Measurements from ENCODE around the gene FAM83F.

FAM83F gene

GRCh38 chr22:40044870-40045834, 50.4 kb downstream of the FAM83F start:
- Histone ChIP-seq H3K4me1 (ENCODE audit: control extremely low read depth in 1 of 4, control insufficient read depth in 4 of 4, insufficient read depth in 4 of 4, low read length in 3 of 4) (peaks cover 14 to 46% (median 44%) of the 10 kb centered on the region in 4 experiments), H3K27me3 (replicated peaks in 2 of 5; ENCODE audit: control insufficient read depth in 4 of 5, insufficient read depth in 5 of 5, low read length in 4 of 5) (no peaks in the 10 kb centered on the region), H3K36me3 (ENCODE audit: control insufficient read depth in 4 of 4, insufficient read depth in 4 of 4, low read length in 3 of 4) (no peaks in the 10 kb centered on the region), H3K9me3 (ENCODE audit: control extremely low read depth in 1 of 5, control insufficient read depth in 4 of 5, insufficient read depth in 2 of 5, low read depth in 1 of 5, low read length in 4 of 5) (no peaks in the 10 kb centered on the region), H3K4me3 (ENCODE audit: control insufficient read depth in 1 of 7, extremely low read depth in 1 of 7, insufficient read depth in 4 of 7, low read depth in 2 of 7, low read length in 6 of 7) (peak overlapping the region; percentile 75 to 98 (median 85)), H3K27ac (ENCODE audit: insufficient read depth in 1 of 2, low read depth in 1 of 2, low read length in 2 of 2, poor library complexity in 1 of 2, severe bottlenecking in 2 of 2) (peak overlapping the region; percentile 78 to 97)
- DNase-seq: peak; percentile 49 to 81 (median 70)
- ChIA-PET CTCF (interaction anchor here (0.8 to 1.3 kb wide), 6 partner anchors 11 to 502 kb away, joined by 3 to 5 read pairs (median 3); partner anchors contain the start of gene TNRC6B), POLR2A (interaction anchor here (0.6 to 2.1 kb wide), 4 partner anchors 9 to 43 kb away, joined by 3 to 10 read pairs (median 6); no protein-coding TSS in a partner anchor)
- WGBS (ENCODE audit: insufficient coverage): under 1% methylated on average over 69 of the region's 138 CpGs

- Histone ChIP-seq H3K36me3 (ENCODE audit: control insufficient read depth in 4 of 4, insufficient read depth in 4 of 4, low read length in 3 of 4) (no peaks in the 10 kb centered on the region), H3K27ac (ENCODE audit: insufficient read depth in 1 of 2, low read depth in 1 of 2, low read length in 2 of 2, poor library complexity in 1 of 2, severe bottlenecking in 2 of 2) (peak overlapping the region; percentile 75 to 89), H3K27me3 (replicated peaks in 2 of 5; ENCODE audit: control insufficient read depth in 4 of 5, insufficient read depth in 5 of 5, low read length in 4 of 5) (no peaks in the 10 kb centered on the region), H3K9me3 (ENCODE audit: control extremely low read depth in 1 of 5, control insufficient read depth in 4 of 5, insufficient read depth in 2 of 5, low read depth in 1 of 5, low read length in 4 of 5) (no peaks in the 10 kb centered on the region), H3K4me1 (ENCODE audit: control extremely low read depth in 1 of 4, control insufficient read depth in 4 of 4, insufficient read depth in 4 of 4, low read length in 3 of 4) (peaks cover 18 to 46% (median 43%) of the 10 kb centered on the region in 4 experiments), H3K4me3 (ENCODE audit: control insufficient read depth in 1 of 7, extremely low read depth in 1 of 7, insufficient read depth in 4 of 7, low read depth in 2 of 7, low read length in 6 of 7) (peak overlapping the region in 6 of 7 experiments; percentile 75 to 91 (median 84))
- DNase-seq: no peak
- ChIA-PET POLR2A (no interaction called here), CTCF (interaction anchor here (0.9 to 1.1 kb wide), 2 partner anchors 10 to 16 kb away, joined by 3 to 4 read pairs; no protein-coding TSS in a partner anchor)
- 100% methylated on average over 1 of the region's 9 CpGs for WGBS (ENCODE audit: insufficient coverage)
Measured at GRCh38 chr22:40046126-40046525, 51.4 kb downstream of the FAM83F start.

- ChIA-PET POLR2A (no interaction called here), CTCF (interaction anchor here (1.2 to 1.8 kb wide), 3 partner anchors 11 to 299 kb away, joined by 3 to 5 read pairs (median 3); no protein-coding TSS in a partner anchor)
- H3K27ac ChIP-seq (ENCODE audit: insufficient read depth in 1 of 2, low read depth in 1 of 2, low read length in 2 of 2, poor library complexity in 1 of 2, severe bottlenecking in 2 of 2): peak overlapping the region in 1 of 2 experiments; percentile 51
- no peaks in the 10 kb centered on the region for H3K9me3 ChIP-seq (ENCODE audit: control extremely low read depth in 1 of 5, control insufficient read depth in 4 of 5, insufficient read depth in 2 of 5, low read depth in 1 of 5, low read length in 4 of 5)
- DNase-seq: peak; percentile 34 to 72 (median 65)
- H3K4me3 ChIP-seq (ENCODE audit: control insufficient read depth in 1 of 7, extremely low read depth in 1 of 7, insufficient read depth in 4 of 7, low read depth in 2 of 7, low read length in 6 of 7): peak overlapping the region in 3 of 7 experiments; percentile 1 to 17 (median 13)
- peaks cover 21 to 47% (median 40%) of the 10 kb centered on the region in 4 experiments for H3K4me1 ChIP-seq (ENCODE audit: control extremely low read depth in 1 of 4, control insufficient read depth in 4 of 4, insufficient read depth in 4 of 4, low read length in 3 of 4)
- H3K27me3 ChIP-seq (replicated peaks in 2 of 5; ENCODE audit: control insufficient read depth in 4 of 5, insufficient read depth in 5 of 5, low read length in 4 of 5): no peaks in the 10 kb centered on the region
- no peaks in the 10 kb centered on the region for H3K36me3 ChIP-seq (ENCODE audit: control insufficient read depth in 4 of 4, insufficient read depth in 4 of 4, low read length in 3 of 4)
- WGBS (ENCODE audit: insufficient coverage): 9% methylated on average over 3 of the region's 3 CpGs
Measured at GRCh38 chr22:40050258-40050657, 55.5 kb downstream of the FAM83F start.

- Histone ChIP-seq H3K9me3 (ENCODE audit: control extremely low read depth in 1 of 5, control insufficient read depth in 4 of 5, insufficient read depth in 2 of 5, low read depth in 1 of 5, low read length in 4 of 5) (no peaks in the 10 kb centered on the region), H3K27ac (ENCODE audit: insufficient read depth in 1 of 2, low read depth in 1 of 2, low read length in 2 of 2, poor library complexity in 1 of 2, severe bottlenecking in 2 of 2) (peak overlapping the region in 1 of 2 experiments; percentile 36), H3K27me3 (replicated peaks in 2 of 5; ENCODE audit: control insufficient read depth in 4 of 5, insufficient read depth in 5 of 5, low read length in 4 of 5) (no peaks in the 10 kb centered on the region), H3K4me3 (ENCODE audit: control insufficient read depth in 1 of 7, extremely low read depth in 1 of 7, insufficient read depth in 4 of 7, low read depth in 2 of 7, low read length in 6 of 7) (peak overlapping the region in 2 of 7 experiments; percentile 29 to 55), H3K4me1 (ENCODE audit: control extremely low read depth in 1 of 4, control insufficient read depth in 4 of 4, insufficient read depth in 4 of 4, low read length in 3 of 4) (peaks cover 23 to 48% (median 40%) of the 10 kb centered on the region in 4 experiments), H3K36me3 (ENCODE audit: control insufficient read depth in 4 of 4, insufficient read depth in 4 of 4, low read length in 3 of 4) (no peaks in the 10 kb centered on the region)
- POLR2A ChIA-PET: interaction anchor here (0.6 to 1.0 kb wide), 3 partner anchors 19 to 212 kb away, joined by 3 to 4 read pairs (median 3); no protein-coding TSS in a partner anchor
- peak in 2 of 3 donors; percentile 22 to 47 for DNase-seq
- 14% methylated on average over 2 of the region's 3 CpGs for WGBS (ENCODE audit: insufficient coverage)
- CTCF ChIA-PET: interaction anchor here (1.0 to 1.8 kb wide), 5 partner anchors 12 to 298 kb away, joined by 3 to 5 read pairs (median 3); no protein-coding TSS in a partner anchor
Measured at GRCh38 chr22:40051322-40051721, 56.6 kb downstream of the FAM83F start.

GRCh38 chr22:40053460-40053859, 58.7 kb downstream of the FAM83F start:
- POLR2A ChIA-PET: interaction anchor here (2.0 kb wide), 1 partner anchor 9 kb away, joined by 6 read pairs; no protein-coding TSS in a partner anchor
- no CpG with 5 or more reads among the region's 1 CpG for WGBS (ENCODE audit: insufficient coverage)
- Histone ChIP-seq H3K27ac (ENCODE audit: insufficient read depth in 1 of 2, low read depth in 1 of 2, low read length in 2 of 2, poor library complexity in 1 of 2, severe bottlenecking in 2 of 2) (no peak overlapping the region), H3K4me3 (ENCODE audit: control insufficient read depth in 1 of 7, extremely low read depth in 1 of 7, insufficient read depth in 4 of 7, low read depth in 2 of 7, low read length in 6 of 7) (no peak overlapping the region), H3K4me1 (ENCODE audit: control extremely low read depth in 1 of 4, control insufficient read depth in 4 of 4, insufficient read depth in 4 of 4, low read length in 3 of 4) (peaks cover 27 to 64% (median 53%) of the 10 kb centered on the region in 4 experiments), H3K36me3 (ENCODE audit: control insufficient read depth in 4 of 4, insufficient read depth in 4 of 4, low read length in 3 of 4) (no peaks in the 10 kb centered on the region), H3K9me3 (ENCODE audit: control extremely low read depth in 1 of 5, control insufficient read depth in 4 of 5, insufficient read depth in 2 of 5, low read depth in 1 of 5, low read length in 4 of 5) (no peaks in the 10 kb centered on the region), H3K27me3 (replicated peaks in 2 of 5; ENCODE audit: control insufficient read depth in 4 of 5, insufficient read depth in 5 of 5, low read length in 4 of 5) (no peaks in the 10 kb centered on the region)
- CTCF ChIA-PET: interaction anchor here (0.8 kb wide), 1 partner anchor 17 kb away, joined by 3 read pairs; no protein-coding TSS in a partner anchor
- no peak for DNase-seq

GRCh38 chr22:40054486-40054885, 59.7 kb downstream of the FAM83F start:
- Histone ChIP-seq H3K36me3 (ENCODE audit: control insufficient read depth in 4 of 4, insufficient read depth in 4 of 4, low read length in 3 of 4) (no peaks in the 10 kb centered on the region), H3K4me1 (ENCODE audit: control extremely low read depth in 1 of 4, control insufficient read depth in 4 of 4, insufficient read depth in 4 of 4, low read length in 3 of 4) (peaks cover 27 to 67% (median 56%) of the 10 kb centered on the region in 4 experiments), H3K27ac (ENCODE audit: insufficient read depth in 1 of 2, low read depth in 1 of 2, low read length in 2 of 2, poor library complexity in 1 of 2, severe bottlenecking in 2 of 2) (peak overlapping the region in 1 of 2 experiments; percentile 56), H3K27me3 (replicated peaks in 2 of 5; ENCODE audit: control insufficient read depth in 4 of 5, insufficient read depth in 5 of 5, low read length in 4 of 5) (no peaks in the 10 kb centered on the region), H3K4me3 (ENCODE audit: control insufficient read depth in 1 of 7, extremely low read depth in 1 of 7, insufficient read depth in 4 of 7, low read depth in 2 of 7, low read length in 6 of 7) (no peak overlapping the region), H3K9me3 (ENCODE audit: control extremely low read depth in 1 of 5, control insufficient read depth in 4 of 5, insufficient read depth in 2 of 5, low read depth in 1 of 5, low read length in 4 of 5) (no peaks in the 10 kb centered on the region)
- ChIA-PET CTCF (interaction anchor here (0.8 to 1.5 kb wide), 2 partner anchors 14 to 18 kb away, joined by 3 read pairs; no protein-coding TSS in a partner anchor), POLR2A (interaction anchor here (0.6 to 2.0 kb wide), 5 partner anchors 10 to 1041 kb away, joined by 3 to 6 read pairs (median 5); no protein-coding TSS in a partner anchor)
- no CpG with 5 or more reads among the region's 2 CpGs for WGBS (ENCODE audit: insufficient coverage)
- DNase-seq: no peak

All from common myeloid progenitor, CD34-positive (primary cell).